Activated CD8-positive, alpha-beta memory T cell treated with anti-CD3 and anti-CD28 coated beads for 4 hours (primary cell): ENCODE results near the gene ANKRD44.

Experiments used
- DNase-seq, 2 donors: peaks; one replicate each; pipeline ENCODE4 v3.0.0-alpha.2; 2020; ENCODE audit warnings: low read depth in 2 of 2

The ANKRD44 gene

GRCh38 chr2:197145471-197146056 is 165.0 kb downstream of the ANKRD44 start:
- no peak for DNase-seq

GRCh38 chr2:197144183-197144582 is 166.4 kb downstream of the ANKRD44 start:
- DNase-seq, result no peak

- DNase-seq, result no peak
Observed at GRCh38 chr2:197141702-197142473, 168.7 kb downstream of the ANKRD44 start.

- DNase-seq, result no peak
Observed at GRCh38 chr2:197140045-197140444, 170.5 kb downstream of the ANKRD44 start.

- DNase-seq, result no peak
Observed at GRCh38 chr2:197138506-197138905, 172.1 kb downstream of the ANKRD44 start.

GRCh38 chr2:197137826-197138477 is 172.6 kb downstream of the ANKRD44 start:
- DNase-seq, result no peak

GRCh38 chr2:197137231-197137630 is 173.3 kb downstream of the ANKRD44 start:
- no peak for DNase-seq

GRCh38 chr2:197136452-197136851 is 174.1 kb downstream of the ANKRD44 start:
- no peak for DNase-seq

GRCh38 chr2:197135806-197136205 is 174.8 kb downstream of the ANKRD44 start:
- DNase-seq, result no peak

GRCh38 chr2:197134206-197134605 is 176.4 kb downstream of the ANKRD44 start:
- DNase-seq, result no peak

- no peak for DNase-seq
Observed at GRCh38 chr2:197131558-197131855, 179.1 kb downstream of the ANKRD44 start.

GRCh38 chr2:197130318-197130717 is 180.3 kb downstream of the ANKRD44 start:
- no peak for DNase-seq

GRCh38 chr2:197128897-197129296 is 181.7 kb downstream of the ANKRD44 start:
- no peak for DNase-seq

GRCh38 chr2:197128126-197128525 is 182.5 kb downstream of the ANKRD44 start:
- no peak for DNase-seq

GRCh38 chr2:197126630-197127352 is 183.8 kb downstream of the ANKRD44 start:
- DNase-seq, result no peak

- DNase-seq, result no peak
Observed at GRCh38 chr2:197124639-197125390, 185.8 kb downstream of the ANKRD44 start.

- no peak for DNase-seq
Observed at GRCh38 chr2:197122821-197123220, 187.8 kb downstream of the ANKRD44 start.

GRCh38 chr2:197121756-197122385 is 188.7 kb downstream of the ANKRD44 start:
- no peak for DNase-seq

- no peak for DNase-seq
Observed at GRCh38 chr2:197121255-197121654, 189.3 kb downstream of the ANKRD44 start.

- DNase-seq, result no peak
Observed at GRCh38 chr2:197116306-197116879, 194.2 kb downstream of the ANKRD44 start.

GRCh38 chr2:197115325-197115724 is 195.3 kb downstream of the ANKRD44 start:
- DNase-seq, result no peak
